GM23248 (cell line): ENCODE data around the gene UBASH3A. TPM values are rescaled to one million over a fixed set of nuclear protein-coding genes. Genes with fewer than 3 reads are reported as not detected.

Source experiments
- DNase-seq: peaks from one replicate; pipeline ENCODE4 v3.0.0-alpha.2; 2015
- H2AFZ ChIP-seq: fragments of 200-600 bp; sonication (generic); 2 replicates; pipeline ENCODE4 v1.6.1; 2016; ENCODE audit warnings: antibody characterized with exemption
- H3F3A ChIP-seq: fragments of 200-600 bp; sonication (generic); 2 replicates; pipeline ENCODE4 v1.6.1; 2016; ENCODE audit warnings: mild to moderate bottlenecking, antibody characterized with exemption, mixed run types; ENCODE audit not compliant: insufficient read depth
- H3K27ac ChIP-seq: fragments of 200-600 bp; sonication (generic); 2 replicates; pipeline ENCODE4 v1.5.1; 2016; ENCODE audit warnings: mild to moderate bottlenecking
- H3K27me3 ChIP-seq: fragments of 200-600 bp; sonication (generic); replicated peaks from 2 replicates; pipeline ENCODE4 v1.6.1; 2016; ENCODE audit warnings: mild to moderate bottlenecking; ENCODE audit not compliant: insufficient read depth
- H3K36me3 ChIP-seq: fragments of 200-600 bp; sonication (generic); 2 replicates; pipeline ENCODE4 v1.6.1; 2016; ENCODE audit warnings: low read depth, mild to moderate bottlenecking
- H3K4me1 ChIP-seq: fragments of 200-600 bp; sonication (generic); 2 replicates; pipeline ENCODE4 v1.6.1; 2016; ENCODE audit warnings: mild to moderate bottlenecking; ENCODE audit not compliant: insufficient read depth
- H3K4me2 ChIP-seq: fragments of 200-600 bp; sonication (generic); one replicate; pipeline ENCODE4 v1.6.1; 2016; ENCODE audit warnings: mild to moderate bottlenecking; ENCODE audit not compliant: unreplicated experiment
- H3K4me3 ChIP-seq: fragments of 200-600 bp; sonication (generic); 2 replicates; pipeline ENCODE4 v1.5.1; 2016; ENCODE audit warnings: mild to moderate bottlenecking
- H3K79me2 ChIP-seq: fragments of 200-600 bp; sonication (generic); 2 replicates; pipeline ENCODE4 v1.6.1; 2016; ENCODE audit warnings: mild to moderate bottlenecking; ENCODE audit not compliant: insufficient read depth
- H3K9ac ChIP-seq: fragments of 200-600 bp; sonication (generic); 2 replicates; pipeline ENCODE4 v1.6.1; 2016; ENCODE audit warnings: mild to moderate bottlenecking
- H3K9me2 ChIP-seq: fragments of 200-600 bp; sonication (generic); 2 replicates; pipeline ENCODE4 v1.6.1; 2016; ENCODE audit warnings: mixed run types, mild to moderate bottlenecking, moderate library complexity; ENCODE audit not compliant: insufficient read depth
- H3K9me3 ChIP-seq: fragments of 200-600 bp; sonication (generic); one replicate; pipeline ENCODE4 v1.6.1; 2017; ENCODE audit warnings: low read depth
- H4K20me1 ChIP-seq: fragments of 200-600 bp; sonication (generic); 2 replicates; pipeline ENCODE4 v1.6.0; 2016; ENCODE audit not compliant: insufficient read depth
- EZH2 ChIP-seq: fragments of 200-600 bp; sonication (generic); IDR thresholded peaks from 2 replicates; pipeline ENCODE4 v1.6.1; 2018; ENCODE audit warnings: antibody characterized with exemption, mild to moderate bottlenecking; ENCODE audit not compliant: insufficient read depth, poor library complexity, severe bottlenecking
- EZH2phosphoT487 ChIP-seq: fragments of 200-600 bp; sonication (generic); IDR thresholded peaks from 2 replicates; pipeline ENCODE4 v1.6.1; 2018; ENCODE audit warnings: antibody characterized with exemption, moderate library complexity, mild to moderate bottlenecking, low read depth; ENCODE audit not compliant: insufficient read depth
- WGBS, 2 experiments: methylation state at CpG; one replicate each; pipeline ENCODE4 v1.1.6; 2015 to 2017; ENCODE audit warnings: low lambda C conversion rate in 2 of 2, low coverage in 1 of 2; ENCODE audit errors: missing lambda C conversion rate in 2 of 2; 5-methylcytosine and 5-hydroxymethylcytosine counted together
- in situ Hi-C: fragments of 300-500 bp; cut with MboI; formaldehyde crosslinking; loops from 2 replicates; pipeline ENCODE4 v1.15.0; 2020
- polyA plus RNA-seq: library from polyadenylated mRNA; unstranded; fragments of >200 nt; fragmentation: Nextera tagmentation; extraction: Ambion mirVana; gene quantifications from 2 replicates; pipeline ENCODE4 v1.2.1, GENCODE V29; 2016
- total RNA-seq: library from RNA; depleted of rRNA; stranded (reverse); fragments of >200 nt; shearing (Covaris generic); gene quantifications from 2 replicates; pipeline ENCODE4 v1.2.3, GENCODE V29; 2014

Gene UBASH3A
- total and polyA plus RNA-seq, 2 experiments from 2014 or later: not detected

DNA sequence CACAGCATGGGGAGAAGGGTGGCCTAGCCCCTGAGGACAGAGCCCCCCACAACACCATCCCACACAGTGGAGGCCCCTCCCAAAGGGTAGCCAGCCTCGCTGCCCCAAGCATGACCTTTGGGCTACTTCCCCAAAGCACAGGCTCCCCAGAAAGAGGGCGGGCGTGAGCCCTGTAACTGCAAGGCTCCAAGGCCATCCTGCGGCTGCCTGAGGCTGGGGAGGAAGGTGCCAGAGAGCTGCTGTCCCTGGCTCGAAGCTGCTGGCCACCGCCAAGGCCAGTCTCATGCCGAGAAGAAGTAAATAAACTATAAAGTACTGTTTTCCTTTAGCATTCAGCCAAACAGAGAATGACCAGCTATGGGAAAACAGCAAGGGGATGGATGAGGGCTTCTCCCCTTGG, 27.5 kb downstream of the UBASH3A start:
- Histone ChIP-seq H3K4me2 (no peak overlapping the region), H3K9ac (no peak overlapping the region), H3K9me2 (no peaks in the 10 kb centered on the region), H3K27me3 (no peaks in the 10 kb centered on the region), H3K36me3 (no peaks in the 10 kb centered on the region), H3K4me3 (no peak overlapping the region), H3F3A (no peaks in the 10 kb centered on the region), H3K9me3 (no peaks in the 10 kb centered on the region), H2AFZ (no peak overlapping the region), H3K27ac (no peak overlapping the region), H3K79me2 (no peaks in the 10 kb centered on the region), H3K4me1 (no peaks in the 10 kb centered on the region), H4K20me1 (no peaks in the 10 kb centered on the region)
- WGBS, 2 experiments: 35 to 46% methylated on average over 7 of the region's 7 CpGs
- no peak for DNase-seq
- TF ChIP-seq EZH2phosphoT487 (no peak), EZH2 (no peak)
- in situ Hi-C loops: no loop called here

- TF ChIP-seq EZH2 (no peak), EZH2phosphoT487 (no peak)
- no peak overlapping the region for H2AFZ ChIP-seq
- no peaks in the 10 kb centered on the region for H3K27me3 ChIP-seq
- no peaks in the 10 kb centered on the region for H3K9me2 ChIP-seq
- H3K4me3 ChIP-seq: no peak overlapping the region
- DNase-seq: no peak
- H3F3A ChIP-seq: no peaks in the 10 kb centered on the region
- H3K4me1 ChIP-seq: no peaks in the 10 kb centered on the region
- H4K20me1 ChIP-seq: no peaks in the 10 kb centered on the region
- H3K79me2 ChIP-seq: no peaks in the 10 kb centered on the region
- H3K36me3 ChIP-seq: no peaks in the 10 kb centered on the region
- H3K27ac ChIP-seq: no peak overlapping the region
- in situ Hi-C loops: no loop called here
- H3K9me3 ChIP-seq: no peaks in the 10 kb centered on the region
- 0 to 8% methylated on average over 1 of the region's 1 CpG for WGBS, 2 experiments
- H3K4me2 ChIP-seq: no peak overlapping the region
- H3K9ac ChIP-seq: no peak overlapping the region
These were observed 29.0 kb downstream of the UBASH3A start for GRCh38 chr21:42432695-42433094.

DNA sequence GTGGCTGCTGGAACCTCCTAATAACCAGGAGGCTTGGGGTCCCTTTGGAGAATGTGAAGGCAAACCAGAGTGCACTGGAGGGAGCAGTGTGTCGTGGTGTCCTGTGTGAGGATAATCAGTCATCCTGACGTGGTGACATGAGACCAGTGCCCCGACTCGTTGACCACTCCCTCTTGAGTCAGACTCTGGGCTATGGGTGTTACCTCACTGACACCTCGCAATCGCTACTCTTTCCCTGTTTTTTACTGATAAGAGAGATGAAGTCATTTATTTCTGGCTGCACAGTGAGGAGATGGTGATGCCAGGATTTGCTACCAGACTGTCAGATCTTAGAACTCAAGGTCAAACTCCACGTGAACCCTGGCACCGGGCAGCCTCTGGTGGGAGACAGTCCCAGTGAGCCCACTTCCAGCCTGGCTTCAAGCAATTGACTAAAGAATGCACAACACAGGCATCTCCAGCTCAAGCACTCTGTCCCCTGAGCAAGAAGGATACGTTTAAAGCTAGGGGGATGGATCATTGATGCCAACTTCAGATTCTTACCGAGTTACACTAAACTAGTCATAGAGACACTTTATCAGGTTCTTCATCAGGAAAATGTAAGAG, 30.3 kb downstream of the UBASH3A start:
- 29 to 33% methylated on average over 10 of the region's 10 CpGs for WGBS, 2 experiments
- TF ChIP-seq EZH2phosphoT487 (no peak), EZH2 (no peak)
- Histone ChIP-seq H4K20me1 (no peaks in the 10 kb centered on the region), H2AFZ (no peak overlapping the region), H3K9me2 (no peaks in the 10 kb centered on the region), H3F3A (no peaks in the 10 kb centered on the region), H3K27me3 (no peaks in the 10 kb centered on the region), H3K79me2 (no peaks in the 10 kb centered on the region), H3K27ac (no peak overlapping the region), H3K4me1 (no peaks in the 10 kb centered on the region), H3K36me3 (no peaks in the 10 kb centered on the region), H3K4me2 (no peak overlapping the region), H3K4me3 (no peak overlapping the region), H3K9me3 (no peaks in the 10 kb centered on the region), H3K9ac (no peak overlapping the region)
- DNase-seq: no peak
- in situ Hi-C loops: no loop called here

DNA sequence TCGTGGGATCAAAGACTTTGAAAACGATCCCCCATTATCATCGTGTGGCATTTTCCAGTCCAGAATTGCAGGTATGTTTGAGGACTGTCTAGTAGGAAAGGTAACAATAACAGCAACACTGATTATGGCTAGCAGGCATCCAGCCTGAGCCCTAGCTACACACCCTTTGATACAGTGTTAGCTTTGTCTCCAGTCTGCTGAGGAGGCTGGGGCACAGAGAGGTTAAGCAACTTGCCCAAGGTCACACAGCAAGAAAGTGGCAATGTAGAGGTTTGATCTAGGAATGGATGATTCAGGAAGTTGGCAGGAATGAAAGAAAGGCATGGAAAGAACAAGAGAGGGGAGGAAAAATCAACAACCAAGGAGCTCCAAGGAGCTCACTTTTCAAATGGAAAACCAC, 31.2 kb downstream of the UBASH3A start:
- H3K36me3 ChIP-seq: no peaks in the 10 kb centered on the region
- no peaks in the 10 kb centered on the region for H3K79me2 ChIP-seq
- no peak overlapping the region for H3K4me2 ChIP-seq
- no peak overlapping the region for H3K27ac ChIP-seq
- no peaks in the 10 kb centered on the region for H3K9me3 ChIP-seq
- in situ Hi-C loops: no loop called here
- H4K20me1 ChIP-seq: no peaks in the 10 kb centered on the region
- no peaks in the 10 kb centered on the region for H3K27me3 ChIP-seq
- H2AFZ ChIP-seq: no peak overlapping the region
- no peak for DNase-seq
- no peaks in the 10 kb centered on the region for H3F3A ChIP-seq
- no peaks in the 10 kb centered on the region for H3K9me2 ChIP-seq
- no peak overlapping the region for H3K4me3 ChIP-seq
- no peaks in the 10 kb centered on the region for H3K4me1 ChIP-seq
- WGBS, 2 experiments: 0 to 1% methylated on average over 3 of the region's 3 CpGs
- H3K9ac ChIP-seq: no peak overlapping the region
- no peak for TF ChIP-seq EZH2
- no peak for TF ChIP-seq EZH2phosphoT487

- 19 to 23% methylated on average over 4 of the region's 4 CpGs for WGBS, 2 experiments
- no peaks in the 10 kb centered on the region for H3K9me2 ChIP-seq
- no peaks in the 10 kb centered on the region for H3K27me3 ChIP-seq
- no peaks in the 10 kb centered on the region for H4K20me1 ChIP-seq
- no peak for DNase-seq
- H3F3A ChIP-seq: no peaks in the 10 kb centered on the region
- H3K4me1 ChIP-seq: no peaks in the 10 kb centered on the region
- H3K4me2 ChIP-seq: no peak overlapping the region
- no peak overlapping the region for H3K27ac ChIP-seq
- TF ChIP-seq EZH2: no peak
- TF ChIP-seq EZH2phosphoT487: no peak
- H3K79me2 ChIP-seq: no peaks in the 10 kb centered on the region
- H3K4me3 ChIP-seq: no peak overlapping the region
- H3K36me3 ChIP-seq: no peaks in the 10 kb centered on the region
- no peaks in the 10 kb centered on the region for H3K9me3 ChIP-seq
- no peak overlapping the region for H2AFZ ChIP-seq
- H3K9ac ChIP-seq: no peak overlapping the region
- in situ Hi-C loops: no loop called here
These were observed 31.7 kb downstream of the UBASH3A start for GRCh38 chr21:42435401-42435800.
